ENCODE data around the gene PJA1.

GRCh38 chrX:69172937-69173336 is 7.7 kb upstream of the PJA1 start:
- no peak for TF ChIP-seq POLR2AphosphoS5 (IDR thresholded peaks at IDR 0.05)
- TF ChIP-seq CTCF (IDR thresholded peaks at IDR 0.05) = no peak
